K562 (cell line): Measurements from ENCODE around the gene PCSK2. TPM values are rescaled to one million over a fixed set of nuclear protein-coding genes. Genes with fewer than 3 reads are reported as not detected.

Experiments
- ATAC-seq: fragments of 200-7000 bp; cut with Tn5 transposase; 3 replicates; pipeline ENCODE4 v1.9.1; 2020; ENCODE audit warnings: moderate library complexity
- BruUV-seq: library from RNA; stranded (reverse); fragments of 400-500 nt; replicated peaks from 2 replicates; lab custom pipeline; 2021; lab: Mats Ljungman, UMichigan
- CTCF ChIA-PET: fragments of 300-600 bp; formaldehyde crosslinking; extraction: SDS; loops from one replicate; lab custom pipeline; 2021; ENCODE audit warnings: low intra/inter-chr PET ratio; lab: Yijun Ruan, JAX
- POLR2A ChIA-PET: fragments of 300-600, 350-650 bp; sonication (Branson Sonifier 250); formaldehyde crosslinking; extraction: SDS; loops from one replicate; lab custom pipeline; 2021; ENCODE audit warnings: antibody characterized with exemption, inconsistent platforms; lab: Yijun Ruan, JAX
- DNase-seq, 4 experiments: peaks; one replicate each; pipeline versions ENCODE4 v3.0.0 to v3.0.0-alpha.2; 2011 to 2018; ENCODE audit warnings: low spot score in 3 of 4, mixed read lengths in 3 of 4; ENCODE audit errors: extremely low read depth in 1 of 4
- FAIRE-seq: peaks from 2 replicates; lab custom pipeline; 2011; peaks lifted over from hg19 to GRCh38; lab: Jason Lieb, UNC
- H2AFZ ChIP-seq: 2 replicates; pipeline ENCODE4 v1.6.0; 2011; ENCODE audit warnings: low read depth, low read length, control low read depth, inconsistent platforms
- H3K27ac ChIP-seq: fragments of 200-600 bp; 3 replicates; pipeline ENCODE4 v1.8.0; 2011; ENCODE audit warnings: low read depth, mild to moderate bottlenecking, control low read depth, inconsistent platforms, low read length, moderate library complexity, mixed read lengths; ENCODE audit errors: extremely low read depth
- H3K27me3 ChIP-seq, 2 experiments: fragments of 300-600 bp in 1 of 2; 2 replicates in 1 of 2; 3 replicates in 1 of 2; pipeline versions ENCODE4 v1.6.0 to v1.8.0; 2011; ENCODE audit warnings: inconsistent platforms in 2 of 2, low read length in 2 of 2, mild to moderate bottlenecking in 1 of 2, mixed read lengths in 1 of 2, moderate library complexity in 1 of 2; ENCODE audit not compliant: control insufficient read depth in 2 of 2, insufficient read depth in 2 of 2
- H3K36me3 ChIP-seq: fragments of 300-600 bp; 3 replicates; pipeline ENCODE4 v1.8.0; 2011; ENCODE audit warnings: mild to moderate bottlenecking, low read length, inconsistent platforms; ENCODE audit not compliant: control insufficient read depth, insufficient read depth
- H3K4me1 ChIP-seq, 2 experiments: fragments of 200-600 bp in 1 of 2; replicated peaks in 1 of 2; 2 replicates in 1 of 2; 3 replicates in 1 of 2; pipeline versions ENCODE4 v1.5.1 to v1.8.0; 2011; ENCODE audit warnings: inconsistent platforms in 2 of 2, low read length in 2 of 2, mild to moderate bottlenecking in 1 of 2, mixed read lengths in 1 of 2, moderate library complexity in 1 of 2; ENCODE audit not compliant: control insufficient read depth in 2 of 2, insufficient read depth in 2 of 2
- H3K4me2 ChIP-seq: 2 replicates; pipeline ENCODE4 v1.6.1; 2011; ENCODE audit warnings: low read length, control low read depth, inconsistent platforms, mixed read lengths; ENCODE audit not compliant: insufficient read depth
- H3K4me3 ChIP-seq: fragments of 200-600 bp; sonication (generic), shearing (Covaris generic); 2 replicates; pipeline ENCODE4 v1.5.1; 2016; ENCODE audit warnings: control low read depth, inconsistent platforms
- H3K79me2 ChIP-seq: fragments of 200-600 bp; 3 replicates; pipeline ENCODE4 v1.8.0; 2011; ENCODE audit warnings: low read length, inconsistent platforms; ENCODE audit not compliant: control insufficient read depth, insufficient read depth
- H3K9ac ChIP-seq, 2 experiments: 2 replicates each; pipeline versions ENCODE4 v1.6.0 to v1.6.1; 2011; ENCODE audit warnings: low read depth in 2 of 2, low read length in 2 of 2, control low read depth in 1 of 2, inconsistent platforms in 1 of 2, mild to moderate bottlenecking in 1 of 2, mixed read lengths in 1 of 2; ENCODE audit not compliant: insufficient read depth in 1 of 2
- H3K9me1 ChIP-seq: one replicate; pipeline ENCODE4 v1.6.0; 2011; ENCODE audit warnings: inconsistent platforms, mild to moderate bottlenecking, low read length, moderate library complexity; ENCODE audit not compliant: control insufficient read depth, insufficient read depth
- H3K9me3 ChIP-seq: replicated peaks from 2 replicates; pipeline ENCODE4 v1.5.1; 2011; ENCODE audit warnings: low read depth, low read length, inconsistent platforms; ENCODE audit not compliant: control insufficient read depth, insufficient read depth
- H4K20me1 ChIP-seq: replicated peaks from 2 replicates; pipeline ENCODE4 v1.6.1; 2011; ENCODE audit warnings: low read length, inconsistent platforms, mixed read lengths; ENCODE audit not compliant: control insufficient read depth, insufficient read depth
- GABPB1 ChIP-seq: sonication (generic); formaldehyde crosslinking; IDR thresholded peaks from 2 replicates; pipeline ENCODE4 v1.8.0; 2022; ENCODE audit warnings: mild to moderate bottlenecking, missing genetic modification reagents
- NCOA4 ChIP-seq: fragments of 450-650 bp; IDR thresholded peaks from 2 replicates; pipeline ENCODE4 v1.6.1; 2018; ENCODE audit warnings: mild to moderate bottlenecking; ENCODE audit not compliant: partially characterized antibody
- NFYB ChIP-seq: IDR thresholded peaks from 2 replicates; pipeline ENCODE4 v1.6.1; 2011; ENCODE audit warnings: mild to moderate bottlenecking, moderate library complexity; ENCODE audit not compliant: insufficient read length; ENCODE audit errors: extremely low read depth
- PHF8 ChIP-seq: fragments of 200-600 bp; sonication (generic); IDR thresholded peaks from 2 replicates; pipeline ENCODE4 v1.6.1; 2012; ENCODE audit warnings: mixed run types, mild to moderate bottlenecking, inconsistent platforms, low read length, moderate library complexity, borderline replicate concordance
- RAD51 ChIP-seq: fragments of 450-650 bp; IDR thresholded peaks from 2 replicates; pipeline ENCODE4 v1.7.1; 2016; ENCODE audit warnings: low read depth, mild to moderate bottlenecking, borderline replicate concordance
- RBM25 ChIP-seq: fragments of 200-400 bp; formaldehyde crosslinking; IDR thresholded peaks from 2 replicates; pipeline ENCODE4 v1.6.1; 2018; ENCODE audit warnings: low read length, low read depth, moderate library complexity; ENCODE audit not compliant: severe bottlenecking
- SMARCE1 ChIP-seq: fragments of 450-650 bp; IDR thresholded peaks from 2 replicates; pipeline ENCODE4 v1.7.1; 2016; ENCODE audit warnings: mild to moderate bottlenecking
- TSC22D4 ChIP-seq: fragments of 450-650 bp; IDR thresholded peaks from 2 replicates; pipeline ENCODE4 v1.6.1; 2016; ENCODE audit warnings: missing genetic modification characterization, missing biosample characterization, control low read depth
- YY1 ChIP-seq, 3 experiments: IDR thresholded peaks; 2 replicates each; pipeline ENCODE4 v1.6.1; 2011; ENCODE audit warnings: low read length in 2 of 3, mild to moderate bottlenecking in 2 of 3, moderate library complexity in 2 of 3, borderline replicate concordance in 1 of 3, control low read depth in 1 of 3, low read depth in 1 of 3; ENCODE audit not compliant: insufficient read depth in 3 of 3, insufficient replicate concordance in 2 of 3, control insufficient read depth in 1 of 3, insufficient read length in 1 of 3; ENCODE audit errors: extremely low read depth in 1 of 3
- ZNF175 ChIP-seq: fragments of 200-800 bp; sonication (Bioruptor generic); IDR thresholded peaks from 2 replicates; pipeline ENCODE4 v1.6.1; 2016; ENCODE audit warnings: low read depth, mild to moderate bottlenecking, missing genetic modification characterization, missing compliant biosample characterization
- ZNF212 ChIP-seq: fragments of 450-650 bp; formaldehyde crosslinking; IDR thresholded peaks from 2 replicates; pipeline ENCODE4 v1.4.0; 2020; ENCODE audit warnings: mild to moderate bottlenecking
- ZNF561 ChIP-seq: fragments of 450-650 bp; formaldehyde crosslinking; conservative IDR thresholded peaks from 2 replicates; pipeline ENCODE4 v1.4.0; 2020; ENCODE audit warnings: mild to moderate bottlenecking, moderate library complexity
- WGBS: fragments of 100-300 bp; shearing (Covaris generic); methylation state at CpG from one replicate; pipeline ENCODE4 v1.1.6; 2016; ENCODE audit warnings: low coverage, mixed read lengths; ENCODE audit not compliant: insufficient coverage; ENCODE audit errors: missing lambda C conversion rate; 5-methylcytosine and 5-hydroxymethylcytosine counted together
- in situ Hi-C: fragments of 300-500 bp; cut with MboI; formaldehyde crosslinking; loops from 4 replicates; pipeline ENCODE4 v1.15.0; 2018; ENCODE audit warnings: inconsistent platforms, mixed read lengths
- intact Hi-C: fragments of 100-400 bp; cut with micrococcal nuclease; formaldehyde crosslinking; loops from 2 replicates; pipeline ENCODE4 v1.14.2; 2022
- polyA plus RNA-seq, 8 experiments: library from polyadenylated mRNA; depleted of rRNA in 4 of 8; stranded (reverse) in 5 of 8; unstranded in 3 of 8; fragments of >200 nt; fragmentation: Nextera tagmentation in 2 of 8; fragmentation: Illumina TruSeq in 1 of 8; extraction: Ambion mirVana in 2 of 8; extraction: Trizol in 1 of 8; gene quantifications; 2 replicates each; pipeline versions ENCODE4 v1.2.1 to v1.2.3, GENCODE V29; 2011 to 2014; ENCODE audit warnings: inconsistent platforms in 1 of 8, missing spikeins in 1 of 8
- total RNA-seq, 7 experiments: library from RNA; depleted of rRNA in 6 of 7; stranded (reverse); fragments of >200 nt in 6 of 7; fragmentation: Illumina TruSeq in 2 of 7; extraction: Trizol in 2 of 7; gene quantifications; 2 replicates each; pipeline versions ENCODE4 v1.2.1 to v1.2.3, GENCODE V29; 2011 to 2021; ENCODE audit warnings: low replicate concordance in 1 of 7
- TF ChIP-seq, protein P1 (sequence below): sonication (generic); formaldehyde crosslinking; IDR thresholded peaks from 2 replicates; pipeline ENCODE4 v1.9.0; 2022; ENCODE audit warnings: mild to moderate bottlenecking, missing genetic modification reagents
- TF ChIP-seq, protein P2 (sequence below): fragments of 200-400 bp; formaldehyde crosslinking; IDR thresholded peaks from 2 replicates; pipeline ENCODE4 v1.6.1; 2017; ENCODE audit warnings: mild to moderate bottlenecking, low read depth, low read length, moderate library complexity
- TF ChIP-seq, protein P3 (sequence below): sonication (generic); formaldehyde crosslinking; IDR thresholded peaks from 2 replicates; pipeline ENCODE4 v1.5.0; 2020; ENCODE audit warnings: missing genetic modification reagents
- TF ChIP-seq, protein P4 (sequence below): IDR thresholded peaks from 2 replicates; pipeline ENCODE4 v1.6.1; 2016; ENCODE audit warnings: missing genetic modification characterization, missing compliant biosample characterization

The PCSK2 gene
- total and polyA plus RNA-seq, 9 of the 15 experiments (the other 6 are each of a cell fraction or from before 2014, with no cell fraction given), result 0.04 to 0.07 (median 0.05) TPM; not detected in 6

DNA sequence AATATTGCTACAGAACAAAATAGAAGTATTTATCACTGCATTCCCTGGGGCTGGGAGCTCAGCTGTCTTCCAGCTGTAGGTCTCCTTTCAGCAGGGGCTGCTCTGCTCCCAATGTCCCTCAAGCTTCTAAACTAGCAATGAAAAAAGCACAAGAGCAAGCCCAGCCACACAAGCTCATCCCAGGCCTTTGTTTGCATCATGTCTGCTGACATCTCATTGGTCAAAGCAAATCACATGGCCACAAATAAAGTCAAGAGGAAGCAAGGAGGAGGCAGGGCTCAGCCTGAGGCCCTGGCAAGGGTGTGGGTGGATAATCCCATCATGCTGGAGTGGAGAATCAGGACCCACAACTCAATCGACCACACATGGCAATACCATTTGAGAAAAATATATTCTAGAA is 306.6 kb downstream of the PCSK2 start:
- no TSS peak for BruUV-seq
- WGBS, result 0% methylated on average over 1 of the region's 1 CpG
- H3K27me3 ChIP-seq, result no peaks in the 10 kb centered on the region
- FAIRE-seq, result peak; percentile 79
- no peak overlapping the region for H3K4me2 ChIP-seq
- H3K9me1 ChIP-seq, result no peaks in the 10 kb centered on the region
- H3K27ac ChIP-seq, result no peak overlapping the region
- H3K36me3 ChIP-seq, result no peaks in the 10 kb centered on the region
- in situ Hi-C loops, result no loop called here
- no peaks in the 10 kb centered on the region for H3K9me3 ChIP-seq
- 0 out of 5 replicates have a peak, but pooled peaks cover 0 to 5% of the 10 kb centered on the region in 2 experiments for H3K4me1 ChIP-seq
- intact Hi-C loops, result loop anchor here (10.0 kb wide), 2 partner anchors 361 to 461 kb away; no protein-coding TSS in a partner anchor
- ATAC-seq, result peak; percentile 80
- peak; percentile 12 to 44 (median 25) for DNase-seq
- H4K20me1 ChIP-seq, result no peaks in the 10 kb centered on the region
- ChIA-PET CTCF (no interaction called here), POLR2A (no interaction called here)
- H2AFZ ChIP-seq, result peak overlapping the region; percentile 63; the same call in 1 of the 2 replicates
- no peak overlapping the region for H3K4me3 ChIP-seq
- H3K9ac ChIP-seq, result no peak overlapping the region
- no peaks in the 10 kb centered on the region for H3K79me2 ChIP-seq
- no peak for TF ChIP-seq ZNF212
- TF ChIP-seq ZNF561 (CRISPR knock-in tag), result no peak
- TF ChIP-seq, protein P1, sequence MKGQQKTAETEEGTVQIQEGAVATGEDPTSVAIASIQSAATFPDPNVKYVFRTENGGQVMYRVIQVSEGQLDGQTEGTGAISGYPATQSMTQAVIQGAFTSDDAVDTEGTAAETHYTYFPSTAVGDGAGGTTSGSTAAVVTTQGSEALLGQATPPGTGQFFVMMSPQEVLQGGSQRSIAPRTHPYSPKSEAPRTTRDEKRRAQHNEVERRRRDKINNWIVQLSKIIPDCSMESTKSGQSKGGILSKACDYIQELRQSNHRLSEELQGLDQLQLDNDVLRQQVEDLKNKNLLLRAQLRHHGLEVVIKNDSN (CRISPR knock-in tag), result peak; percentile 86
- TF ChIP-seq, protein P2, sequence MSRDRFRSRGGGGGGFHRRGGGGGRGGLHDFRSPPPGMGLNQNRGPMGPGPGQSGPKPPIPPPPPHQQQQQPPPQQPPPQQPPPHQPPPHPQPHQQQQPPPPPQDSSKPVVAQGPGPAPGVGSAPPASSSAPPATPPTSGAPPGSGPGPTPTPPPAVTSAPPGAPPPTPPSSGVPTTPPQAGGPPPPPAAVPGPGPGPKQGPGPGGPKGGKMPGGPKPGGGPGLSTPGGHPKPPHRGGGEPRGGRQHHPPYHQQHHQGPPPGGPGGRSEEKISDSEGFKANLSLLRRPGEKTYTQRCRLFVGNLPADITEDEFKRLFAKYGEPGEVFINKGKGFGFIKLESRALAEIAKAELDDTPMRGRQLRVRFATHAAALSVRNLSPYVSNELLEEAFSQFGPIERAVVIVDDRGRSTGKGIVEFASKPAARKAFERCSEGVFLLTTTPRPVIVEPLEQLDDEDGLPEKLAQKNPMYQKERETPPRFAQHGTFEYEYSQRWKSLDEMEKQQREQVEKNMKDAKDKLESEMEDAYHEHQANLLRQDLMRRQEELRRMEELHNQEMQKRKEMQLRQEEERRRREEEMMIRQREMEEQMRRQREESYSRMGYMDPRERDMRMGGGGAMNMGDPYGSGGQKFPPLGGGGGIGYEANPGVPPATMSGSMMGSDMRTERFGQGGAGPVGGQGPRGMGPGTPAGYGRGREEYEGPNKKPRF, result no peak
- peak; percentile 66 for TF ChIP-seq RAD51
- TF ChIP-seq YY1 (IDR thresholded peaks at IDR 0.05; ENCODE audit: borderline replicate concordance in 1 of 3, control insufficient read depth in 1 of 3, extremely low read depth in 1 of 3, insufficient read depth in 3 of 3, insufficient read length in 1 of 3, insufficient replicate concordance in 2 of 3, low read depth in 1 of 3, low read length in 2 of 3), result no peak
- no peak for TF ChIP-seq NCOA4
- no peak for TF ChIP-seq PHF8
- TF ChIP-seq ZNF175 (CRISPR knock-in tag), result no peak
- TF ChIP-seq, protein P3, sequence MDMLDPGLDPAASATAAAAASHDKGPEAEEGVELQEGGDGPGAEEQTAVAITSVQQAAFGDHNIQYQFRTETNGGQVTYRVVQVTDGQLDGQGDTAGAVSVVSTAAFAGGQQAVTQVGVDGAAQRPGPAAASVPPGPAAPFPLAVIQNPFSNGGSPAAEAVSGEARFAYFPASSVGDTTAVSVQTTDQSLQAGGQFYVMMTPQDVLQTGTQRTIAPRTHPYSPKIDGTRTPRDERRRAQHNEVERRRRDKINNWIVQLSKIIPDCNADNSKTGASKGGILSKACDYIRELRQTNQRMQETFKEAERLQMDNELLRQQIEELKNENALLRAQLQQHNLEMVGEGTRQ (CRISPR knock-in tag), result peak; percentile 91
- no peak for TF ChIP-seq TSC22D4 (tag)
- TF ChIP-seq, protein P4, sequence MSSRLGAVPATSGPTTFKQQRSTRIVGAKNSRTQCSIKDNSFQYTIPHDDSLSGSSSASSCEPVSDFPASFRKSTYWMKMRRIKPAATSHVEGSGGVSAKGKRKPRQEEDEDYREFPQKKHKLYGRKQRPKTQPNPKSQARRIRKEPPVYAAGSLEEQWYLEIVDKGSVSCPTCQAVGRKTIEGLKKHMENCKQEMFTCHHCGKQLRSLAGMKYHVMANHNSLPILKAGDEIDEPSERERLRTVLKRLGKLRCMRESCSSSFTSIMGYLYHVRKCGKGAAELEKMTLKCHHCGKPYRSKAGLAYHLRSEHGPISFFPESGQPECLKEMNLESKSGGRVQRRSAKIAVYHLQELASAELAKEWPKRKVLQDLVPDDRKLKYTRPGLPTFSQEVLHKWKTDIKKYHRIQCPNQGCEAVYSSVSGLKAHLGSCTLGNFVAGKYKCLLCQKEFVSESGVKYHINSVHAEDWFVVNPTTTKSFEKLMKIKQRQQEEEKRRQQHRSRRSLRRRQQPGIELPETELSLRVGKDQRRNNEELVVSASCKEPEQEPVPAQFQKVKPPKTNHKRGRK (tag), result no peak
- no peak for TF ChIP-seq SMARCE1
- peak; percentile 22 for TF ChIP-seq NFYB
- TF ChIP-seq GABPB1, result no peak
- TF ChIP-seq RBM25, result peak; percentile 50
